ENCODE measurements around the gene ABHD6. TPM values are rescaled to one million over a fixed set of nuclear protein-coding genes. Genes with fewer than 3 reads are reported as not detected.
"Not testable (repeated sequence)": the region's sequence is repeated elsewhere in the genome, so short reads cannot be mapped to it uniquely, and the experiment has no call there.

Gene ABHD6
- total RNA-seq, 1 experiment from 2014 or later, result 5.7 TPM

DNA sequence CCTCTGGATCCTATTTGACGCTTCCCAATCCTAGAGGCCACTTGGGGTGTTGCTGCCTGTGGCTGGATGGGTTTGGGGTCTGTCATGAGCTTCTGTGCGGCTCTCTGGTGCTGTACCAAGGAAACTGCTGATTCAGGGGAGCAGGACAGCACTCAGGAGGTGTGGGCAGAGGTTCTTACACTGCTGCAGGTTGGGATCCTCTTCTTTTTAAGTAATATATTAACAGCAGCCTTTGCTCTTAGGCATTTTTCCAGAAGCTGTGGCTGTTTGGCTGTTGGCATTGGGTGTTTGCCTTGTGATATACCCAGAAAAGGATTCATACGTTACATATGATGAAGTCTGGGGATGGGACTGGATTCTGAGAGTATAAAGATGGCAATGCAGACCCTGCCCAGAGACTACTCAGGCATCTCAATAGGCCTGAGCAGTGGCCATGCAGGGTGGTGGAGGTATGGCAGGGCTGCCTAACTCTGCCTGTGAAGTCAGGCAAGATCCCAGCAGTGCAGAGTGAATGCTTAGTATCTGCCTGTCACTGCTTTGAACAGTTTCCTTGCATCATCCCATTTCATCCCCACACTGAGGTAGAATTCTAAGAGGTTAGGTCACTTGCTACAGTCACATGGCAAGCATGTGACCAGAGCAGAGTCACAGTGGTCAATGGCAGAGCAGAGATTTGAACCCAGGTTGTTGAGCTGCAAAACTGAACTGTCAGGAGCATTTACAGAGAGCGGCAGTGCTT is 3.9 kb downstream of the ABHD6 start:
- intact Hi-C loops (cut with micrococcal nuclease; ENCODE audit: unreplicated experiment), result no loop called here
- DNase-seq, result no peak
- Mint-ChIP-seq H3K9me3 (ENCODE audit: low read depth, unreplicated experiment) (no peaks in the 10 kb centered on the region), H3K36me3 (ENCODE audit: insufficient read depth, unreplicated experiment) (peaks cover 22% of the 10 kb centered on the region), H3K27me3 (ENCODE audit: unreplicated experiment) (no peaks in the 10 kb centered on the region), H3K27ac (ENCODE audit: unreplicated experiment) (no peak overlapping the region), H3K4me1 (ENCODE audit: low read depth, unreplicated experiment) (no peaks in the 10 kb centered on the region), H3K4me3 (ENCODE audit: low read depth, unreplicated experiment) (no peak overlapping the region)
- no TSS peak for BruUV-seq (replicated peaks)
- CTCF ChIA-PET, result no interaction called here
- TF ChIP-seq, protein P1, sequence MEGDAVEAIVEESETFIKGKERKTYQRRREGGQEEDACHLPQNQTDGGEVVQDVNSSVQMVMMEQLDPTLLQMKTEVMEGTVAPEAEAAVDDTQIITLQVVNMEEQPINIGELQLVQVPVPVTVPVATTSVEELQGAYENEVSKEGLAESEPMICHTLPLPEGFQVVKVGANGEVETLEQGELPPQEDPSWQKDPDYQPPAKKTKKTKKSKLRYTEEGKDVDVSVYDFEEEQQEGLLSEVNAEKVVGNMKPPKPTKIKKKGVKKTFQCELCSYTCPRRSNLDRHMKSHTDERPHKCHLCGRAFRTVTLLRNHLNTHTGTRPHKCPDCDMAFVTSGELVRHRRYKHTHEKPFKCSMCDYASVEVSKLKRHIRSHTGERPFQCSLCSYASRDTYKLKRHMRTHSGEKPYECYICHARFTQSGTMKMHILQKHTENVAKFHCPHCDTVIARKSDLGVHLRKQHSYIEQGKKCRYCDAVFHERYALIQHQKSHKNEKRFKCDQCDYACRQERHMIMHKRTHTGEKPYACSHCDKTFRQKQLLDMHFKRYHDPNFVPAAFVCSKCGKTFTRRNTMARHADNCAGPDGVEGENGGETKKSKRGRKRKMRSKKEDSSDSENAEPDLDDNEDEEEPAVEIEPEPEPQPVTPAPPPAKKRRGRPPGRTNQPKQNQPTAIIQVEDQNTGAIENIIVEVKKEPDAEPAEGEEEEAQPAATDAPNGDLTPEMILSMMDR (IDR thresholded peaks at IDR 0.05; ENCODE audit: unreplicated experiment), result no peak

DNA sequence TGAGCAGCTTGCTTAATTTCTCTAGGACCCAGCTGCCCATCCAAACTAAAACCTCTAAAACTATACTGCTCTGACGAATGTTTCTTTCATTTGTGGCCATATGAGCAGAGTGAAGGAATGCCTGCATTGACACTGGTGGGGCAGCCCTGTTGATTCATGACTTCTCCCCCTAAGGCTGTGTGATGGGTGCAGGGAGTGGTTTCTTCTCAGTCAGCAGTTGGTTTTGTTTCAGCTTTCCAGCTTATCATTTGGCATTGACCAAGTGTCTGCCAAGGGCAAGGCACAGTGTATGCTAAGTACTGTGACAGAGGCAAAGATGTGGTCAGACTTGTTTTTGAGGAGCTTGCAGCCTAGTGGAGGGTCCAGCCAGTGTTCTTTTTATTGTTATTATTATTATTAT is 4.7 kb downstream of the ABHD6 start:
- no TSS peak for BruUV-seq (replicated peaks)
- no peak overlapping the region for H3K27ac Mint-ChIP-seq (ENCODE audit: unreplicated experiment)
- no peak for DNase-seq
- H3K27me3 Mint-ChIP-seq (ENCODE audit: unreplicated experiment), result no peaks in the 10 kb centered on the region
- TF ChIP-seq, protein P1 (IDR thresholded peaks at IDR 0.05; ENCODE audit: unreplicated experiment), result no peak
- intact Hi-C loops (cut with micrococcal nuclease; ENCODE audit: unreplicated experiment), result no loop called here
- CTCF ChIA-PET, result interaction anchor here (0.6 kb wide), 1 partner anchor 12 kb away, joined by 4 read pairs; no protein-coding TSS in a partner anchor
- H3K9me3 Mint-ChIP-seq (ENCODE audit: low read depth, unreplicated experiment), result no peaks in the 10 kb centered on the region
- no peaks in the 10 kb centered on the region for H3K4me1 Mint-ChIP-seq (ENCODE audit: low read depth, unreplicated experiment)
- peaks cover 13% of the 10 kb centered on the region for H3K36me3 Mint-ChIP-seq (ENCODE audit: insufficient read depth, unreplicated experiment)
- no peak overlapping the region for H3K4me3 Mint-ChIP-seq (ENCODE audit: low read depth, unreplicated experiment)

DNA sequence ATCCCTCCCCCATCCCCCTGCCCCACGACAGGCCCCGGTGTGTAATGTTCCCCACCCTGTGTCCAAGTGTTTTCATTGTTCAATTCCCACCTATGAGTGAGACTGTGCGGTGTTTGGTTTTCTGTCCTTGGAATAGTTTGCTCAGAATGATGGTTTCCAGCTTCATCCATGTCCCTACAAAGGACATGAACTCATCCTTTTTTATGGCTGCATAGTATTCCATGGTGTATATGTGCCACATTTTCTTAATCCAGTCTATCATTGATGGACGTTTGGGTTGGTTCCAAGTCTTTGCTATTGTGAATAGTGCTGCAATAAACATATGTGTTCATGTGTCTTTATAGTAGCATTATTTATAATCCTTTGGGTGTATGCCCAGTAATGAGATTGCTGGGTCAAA is 5.3 kb downstream of the ABHD6 start:
- H3K27ac Mint-ChIP-seq (ENCODE audit: unreplicated experiment); H3K27me3 Mint-ChIP-seq (ENCODE audit: unreplicated experiment); H3K4me1 Mint-ChIP-seq (ENCODE audit: low read depth, unreplicated experiment); intact Hi-C loops (cut with micrococcal nuclease; ENCODE audit: unreplicated experiment); H3K36me3 Mint-ChIP-seq (ENCODE audit: insufficient read depth, unreplicated experiment); BruUV-seq (replicated peaks); H3K9me3 Mint-ChIP-seq (ENCODE audit: low read depth, unreplicated experiment); DNase-seq; H3K4me3 Mint-ChIP-seq (ENCODE audit: low read depth, unreplicated experiment): not testable (repeated sequence)
- CTCF ChIA-PET, result interaction anchor here (0.7 kb wide), 1 partner anchor 14 kb away, joined by 3 read pairs; no protein-coding TSS in a partner anchor

DNA sequence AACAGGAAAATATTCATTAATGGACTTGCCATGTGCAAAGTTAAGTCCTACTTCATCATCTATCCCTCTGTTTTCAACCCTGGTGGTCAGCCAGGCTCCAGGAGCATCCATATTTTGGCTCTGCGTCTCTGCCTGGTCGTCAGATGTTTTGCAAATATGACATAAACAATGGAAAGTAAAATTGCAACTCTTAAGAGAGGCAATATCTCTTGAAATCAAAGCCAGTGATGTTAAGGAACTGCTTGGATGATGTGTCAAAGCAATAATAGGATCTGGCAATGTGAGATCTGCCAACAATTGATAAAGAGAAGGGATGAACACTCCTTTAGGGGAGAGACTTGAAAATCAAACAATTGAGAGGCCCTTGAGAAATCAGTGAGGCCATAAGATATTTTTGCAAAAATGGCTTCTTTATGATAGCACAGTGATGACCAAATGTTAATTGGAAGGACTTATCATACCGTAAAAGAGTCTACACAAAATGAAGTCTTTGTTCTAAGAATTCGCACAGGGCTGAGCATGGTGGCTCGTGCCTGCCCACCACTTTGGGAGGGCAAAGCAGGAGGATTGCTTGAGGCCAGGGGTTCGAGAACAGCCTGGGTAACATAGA is 6.5 kb downstream of the ABHD6 start:
- Mint-ChIP-seq H3K36me3 (ENCODE audit: insufficient read depth, unreplicated experiment) (no peaks in the 10 kb centered on the region), H3K9me3 (ENCODE audit: low read depth, unreplicated experiment) (no peaks in the 10 kb centered on the region), H3K4me1 (ENCODE audit: low read depth, unreplicated experiment) (peaks cover 2% of the 10 kb centered on the region), H3K27me3 (ENCODE audit: unreplicated experiment) (no peaks in the 10 kb centered on the region), H3K4me3 (ENCODE audit: low read depth, unreplicated experiment) (no peak overlapping the region), H3K27ac (ENCODE audit: unreplicated experiment) (no peak overlapping the region)
- CTCF ChIA-PET, result no interaction called here
- TF ChIP-seq, protein P1 (IDR thresholded peaks at IDR 0.05; ENCODE audit: unreplicated experiment), result no peak
- no TSS peak for BruUV-seq (replicated peaks)
- intact Hi-C loops (cut with micrococcal nuclease; ENCODE audit: unreplicated experiment), result no loop called here
- DNase-seq, result no peak

Measured in Calu3 (cell line).